H1 (cell line): ENCODE measurements around the gene SYVN1. TPM values are rescaled to one million over a fixed set of nuclear protein-coding genes. Genes with fewer than 3 reads are reported as not detected.
A peak's percentile ranks its signal among the peaks of the same experiment; 100 is the strongest.

Source experiments
- ASH2L ChIP-seq: fragments of 200-600, 300-600 bp; sonication (generic); IDR thresholded peaks from one replicate; pipeline ENCODE4 v1.7.1; 2017; ENCODE audit warnings: low read length
- CBX8 ChIP-seq: fragments of 300-800, 300-1000 bp; sonication (generic); IDR thresholded peaks from 2 replicates; pipeline ENCODE4 v1.7.1; 2016; ENCODE audit warnings: low read depth, low read length, borderline replicate concordance
- EZH2 ChIP-seq: fragments of 200-600 bp; sonication (generic); IDR thresholded peaks from 2 replicates; pipeline ENCODE4 v1.7.1; 2012; ENCODE audit warnings: low read depth, mild to moderate bottlenecking, moderate library complexity, low read length, inconsistent platforms; ENCODE audit not compliant: severe bottlenecking
- GTF2F1 ChIP-seq: IDR thresholded peaks from 2 replicates; pipeline ENCODE4 v1.6.1; 2012; ENCODE audit warnings: low read depth, low read length, improper control_type of control experiment, borderline replicate concordance
- KDM1A ChIP-seq: fragments of 200-600, 300-600 bp; sonication (generic); IDR thresholded peaks from 2 replicates; pipeline ENCODE4 v1.7.1; 2016; ENCODE audit warnings: mild to moderate bottlenecking, low read length, borderline replicate concordance
- SIX5 ChIP-seq: IDR thresholded peaks from 2 replicates; pipeline ENCODE4 v1.6.1; 2011; ENCODE audit warnings: mild to moderate bottlenecking, low read depth, low read length
- SP2 ChIP-seq: IDR thresholded peaks from 2 replicates; pipeline ENCODE4 v1.6.1; 2012; ENCODE audit warnings: mild to moderate bottlenecking, low read length, inconsistent platforms
- polyA plus RNA-seq, 7 experiments: library from polyadenylated mRNA; depleted of rRNA in 3 of 7; stranded (reverse) in 5 of 7; unstranded in 2 of 7; fragments of >200 nt in 5 of 7; fragments of 200-250 nt in 2 of 7; gene quantifications; 1 replicate in 5 of 7; 2 replicates in 1 of 7; 4 replicates in 1 of 7; pipeline versions ENCODE4 v1.2.1 to v1.2.3, GENCODE V29; 2011 to 2013; ENCODE audit warnings: missing spikeins in 2 of 7, mixed read lengths in 2 of 7
- total RNA-seq: library from RNA; stranded (reverse); fragmentation: NEBNext Ultra II Directional; extraction: Animal tissue kit (Norgen Biotek cat#: 25700); gene quantifications from 2 replicates; pipeline ENCODE4 v1.2.1, GENCODE V29; 2021
- TF ChIP-seq, protein P1 (sequence below): IDR thresholded peaks from 2 replicates; pipeline ENCODE4 v1.6.1; 2012; ENCODE audit warnings: low read length, inconsistent platforms

Gene SYVN1
- total and polyA plus RNA-seq, 2 of the 8 experiments (the other 6 are each of a cell fraction or from before 2014, with no cell fraction given), result 27.8 to 29.4 TPM

DNA sequence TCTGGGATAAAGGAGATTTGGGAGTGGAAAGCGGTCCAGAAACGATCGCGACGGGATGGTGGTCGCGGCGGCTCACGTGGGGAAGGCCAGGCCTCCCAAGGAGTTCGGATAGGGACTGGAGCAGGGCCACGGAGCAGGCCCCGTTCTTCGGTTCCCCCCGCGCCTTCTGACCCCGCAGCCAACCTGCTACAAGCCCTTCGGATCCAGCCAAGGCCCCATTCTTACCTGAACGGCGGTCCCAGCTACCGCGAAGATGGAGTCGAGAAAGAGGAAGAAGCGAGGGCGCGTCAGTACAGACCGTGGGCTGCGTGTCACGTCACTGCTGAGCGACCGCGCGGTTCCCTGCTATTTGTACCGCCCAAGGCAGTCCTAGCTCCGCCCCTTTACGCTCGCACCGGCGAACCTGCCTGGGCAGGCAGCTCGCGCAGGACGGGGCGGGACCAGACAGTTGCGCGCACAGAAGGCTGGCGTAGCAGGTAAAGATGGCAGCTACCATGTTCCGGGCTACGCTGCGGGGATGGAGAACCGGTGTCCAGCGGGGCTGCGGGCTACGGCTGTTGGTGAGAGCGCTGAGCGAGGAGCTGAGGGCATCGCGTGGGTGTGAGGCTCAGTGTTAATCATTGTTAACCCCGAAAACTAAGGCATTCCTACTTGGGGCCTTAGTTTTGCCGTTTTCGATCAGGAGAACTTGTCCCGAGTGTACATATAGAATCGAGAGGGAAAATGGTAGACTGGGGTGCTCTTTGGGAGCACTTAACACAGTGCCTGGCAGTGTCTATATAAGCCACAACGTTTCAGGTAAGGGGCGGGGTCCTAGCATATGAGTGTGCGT is 12.2 kb downstream of the SYVN1 start, which contains the start of the genes FAU and MRPL49 (continued):
- no peak for TF ChIP-seq CBX8
- TF ChIP-seq, protein P1, sequence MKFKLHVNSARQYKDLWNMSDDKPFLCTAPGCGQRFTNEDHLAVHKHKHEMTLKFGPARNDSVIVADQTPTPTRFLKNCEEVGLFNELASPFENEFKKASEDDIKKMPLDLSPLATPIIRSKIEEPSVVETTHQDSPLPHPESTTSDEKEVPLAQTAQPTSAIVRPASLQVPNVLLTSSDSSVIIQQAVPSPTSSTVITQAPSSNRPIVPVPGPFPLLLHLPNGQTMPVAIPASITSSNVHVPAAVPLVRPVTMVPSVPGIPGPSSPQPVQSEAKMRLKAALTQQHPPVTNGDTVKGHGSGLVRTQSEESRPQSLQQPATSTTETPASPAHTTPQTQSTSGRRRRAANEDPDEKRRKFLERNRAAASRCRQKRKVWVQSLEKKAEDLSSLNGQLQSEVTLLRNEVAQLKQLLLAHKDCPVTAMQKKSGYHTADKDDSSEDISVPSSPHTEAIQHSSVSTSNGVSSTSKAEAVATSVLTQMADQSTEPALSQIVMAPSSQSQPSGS, result no peak
- TF ChIP-seq GTF2F1, result 0 out of 2 replicates have a peak, but pooled peaks have one; percentile 30
- TF ChIP-seq EZH2, result no peak
- TF ChIP-seq SIX5, result no peak
- TF ChIP-seq KDM1A, result no peak
- no peak for TF ChIP-seq SP2
- TF ChIP-seq ASH2L, result peak; percentile 60
